ENCODE results near the gene HEATR3. TPM values are rescaled to one million over a fixed set of nuclear protein-coding genes. Genes with fewer than 3 reads are reported as not detected.

The HEATR3 gene
- total RNA-seq, 1 donor from 2014 or later = 18.3 TPM

DNA sequence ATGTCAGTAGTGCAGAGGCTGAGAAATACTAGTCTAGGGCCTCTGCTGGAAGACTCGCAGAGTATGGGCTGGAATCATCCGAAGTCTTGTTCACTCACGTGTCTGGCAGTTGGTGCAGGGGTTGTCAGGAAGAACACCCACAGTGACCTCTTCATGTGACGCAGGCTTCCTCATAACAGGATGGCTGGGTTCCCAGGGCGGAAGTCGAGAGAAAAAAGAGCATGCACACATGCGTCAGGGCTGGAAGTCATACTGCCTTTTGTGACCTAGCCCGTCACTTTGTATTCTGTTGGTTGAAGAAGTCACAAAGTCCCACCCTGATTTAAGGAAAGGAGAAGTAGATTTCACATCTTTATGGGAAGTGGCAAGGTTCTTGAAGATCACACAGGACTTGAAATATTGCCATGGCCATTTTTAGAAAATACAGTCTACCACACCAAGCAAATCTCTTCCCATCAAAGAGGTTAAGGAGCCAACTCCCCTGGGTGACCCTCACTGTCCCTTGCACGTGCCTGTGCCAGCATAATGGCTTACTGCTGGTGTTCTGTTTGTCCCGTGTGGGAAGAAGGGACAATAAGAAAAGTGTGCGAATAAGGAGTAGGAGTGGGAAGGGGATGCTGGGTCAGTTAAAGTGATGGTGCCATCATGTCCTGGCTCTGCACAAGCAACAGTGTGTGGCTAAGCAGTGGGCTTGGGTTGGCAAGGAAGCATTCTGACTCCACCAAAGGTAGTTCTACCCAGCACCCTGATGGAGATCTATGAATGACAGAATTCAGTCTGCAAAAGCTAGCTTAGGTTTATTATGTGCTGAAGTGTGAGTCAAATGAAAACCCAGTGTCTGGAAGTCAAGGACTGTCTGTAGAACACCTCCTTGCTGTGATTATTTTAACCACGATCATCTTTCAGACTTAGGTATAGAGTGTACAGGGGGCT, 28.1 kb downstream of the HEATR3 start:
- TF ChIP-seq, protein P1, sequence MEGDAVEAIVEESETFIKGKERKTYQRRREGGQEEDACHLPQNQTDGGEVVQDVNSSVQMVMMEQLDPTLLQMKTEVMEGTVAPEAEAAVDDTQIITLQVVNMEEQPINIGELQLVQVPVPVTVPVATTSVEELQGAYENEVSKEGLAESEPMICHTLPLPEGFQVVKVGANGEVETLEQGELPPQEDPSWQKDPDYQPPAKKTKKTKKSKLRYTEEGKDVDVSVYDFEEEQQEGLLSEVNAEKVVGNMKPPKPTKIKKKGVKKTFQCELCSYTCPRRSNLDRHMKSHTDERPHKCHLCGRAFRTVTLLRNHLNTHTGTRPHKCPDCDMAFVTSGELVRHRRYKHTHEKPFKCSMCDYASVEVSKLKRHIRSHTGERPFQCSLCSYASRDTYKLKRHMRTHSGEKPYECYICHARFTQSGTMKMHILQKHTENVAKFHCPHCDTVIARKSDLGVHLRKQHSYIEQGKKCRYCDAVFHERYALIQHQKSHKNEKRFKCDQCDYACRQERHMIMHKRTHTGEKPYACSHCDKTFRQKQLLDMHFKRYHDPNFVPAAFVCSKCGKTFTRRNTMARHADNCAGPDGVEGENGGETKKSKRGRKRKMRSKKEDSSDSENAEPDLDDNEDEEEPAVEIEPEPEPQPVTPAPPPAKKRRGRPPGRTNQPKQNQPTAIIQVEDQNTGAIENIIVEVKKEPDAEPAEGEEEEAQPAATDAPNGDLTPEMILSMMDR (conservative IDR thresholded peaks at IDR 0.05; ENCODE audit: low read depth, low read length) = no peak
- DNase-seq (ENCODE audit: low read depth) = no peak
- no peak overlapping the region for H3K4me3 ChIP-seq (ENCODE audit: low read depth, low read length)

DNA sequence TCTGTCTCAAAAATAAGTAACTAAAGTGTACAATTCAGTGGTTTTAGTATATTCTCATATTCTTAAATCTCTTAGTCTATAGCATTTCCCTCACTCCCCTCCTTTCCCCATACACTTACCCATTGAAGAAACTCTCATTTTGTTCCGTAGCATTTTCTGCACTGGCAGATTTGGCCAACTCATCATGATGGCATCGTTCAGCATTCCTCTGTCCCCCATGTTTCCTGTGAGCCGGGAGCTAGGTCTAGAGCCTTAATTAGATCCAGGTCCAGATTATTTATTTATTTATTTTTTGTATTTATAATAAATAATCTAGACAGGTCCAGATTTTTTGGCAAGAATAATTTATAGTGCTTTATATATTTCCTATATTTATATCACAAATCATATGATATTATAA, 31.0 kb downstream of the HEATR3 start:
- TF ChIP-seq, protein P1 (conservative IDR thresholded peaks at IDR 0.05; ENCODE audit: low read depth, low read length) = no peak
- no peak for DNase-seq (ENCODE audit: low read depth)
- no peak overlapping the region for H3K4me3 ChIP-seq (ENCODE audit: low read depth, low read length)

DNA sequence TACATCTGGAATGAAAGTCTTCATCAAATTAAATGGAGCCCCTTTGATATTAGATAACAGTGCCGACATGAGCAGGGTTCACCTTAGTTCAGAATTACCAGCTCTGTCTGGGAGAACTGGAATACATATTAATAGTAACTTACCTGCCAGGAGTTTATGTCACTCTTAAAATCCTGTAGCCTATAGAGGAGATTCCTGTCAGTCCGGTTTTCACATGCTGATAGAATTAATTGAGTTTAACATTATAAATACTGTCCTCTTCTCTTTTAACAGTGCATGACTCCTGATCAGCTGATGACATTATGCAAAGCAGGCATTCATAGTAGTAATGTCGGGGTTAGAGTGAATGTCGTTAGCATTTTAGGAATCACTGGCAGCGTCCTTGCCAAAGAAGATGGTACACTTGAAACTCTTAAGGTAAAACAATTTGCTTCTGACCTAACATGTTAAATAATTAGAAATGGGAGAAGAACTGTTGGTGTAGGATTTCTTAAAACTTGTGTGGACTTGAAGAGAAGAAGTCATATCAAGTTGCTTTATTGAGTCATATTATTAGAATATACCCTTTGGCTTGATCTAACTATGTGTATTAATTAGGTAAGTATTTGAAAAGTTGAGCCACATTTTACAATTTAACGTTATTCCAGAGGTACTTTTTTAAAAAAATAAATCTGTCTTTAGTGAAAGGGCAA, 34.3 kb downstream of the HEATR3 start:
- TF ChIP-seq, protein P1 (conservative IDR thresholded peaks at IDR 0.05; ENCODE audit: low read depth, low read length) = no peak
- no peak for DNase-seq (ENCODE audit: low read depth)
- no peak overlapping the region for H3K4me3 ChIP-seq (ENCODE audit: low read depth, low read length)

DNA sequence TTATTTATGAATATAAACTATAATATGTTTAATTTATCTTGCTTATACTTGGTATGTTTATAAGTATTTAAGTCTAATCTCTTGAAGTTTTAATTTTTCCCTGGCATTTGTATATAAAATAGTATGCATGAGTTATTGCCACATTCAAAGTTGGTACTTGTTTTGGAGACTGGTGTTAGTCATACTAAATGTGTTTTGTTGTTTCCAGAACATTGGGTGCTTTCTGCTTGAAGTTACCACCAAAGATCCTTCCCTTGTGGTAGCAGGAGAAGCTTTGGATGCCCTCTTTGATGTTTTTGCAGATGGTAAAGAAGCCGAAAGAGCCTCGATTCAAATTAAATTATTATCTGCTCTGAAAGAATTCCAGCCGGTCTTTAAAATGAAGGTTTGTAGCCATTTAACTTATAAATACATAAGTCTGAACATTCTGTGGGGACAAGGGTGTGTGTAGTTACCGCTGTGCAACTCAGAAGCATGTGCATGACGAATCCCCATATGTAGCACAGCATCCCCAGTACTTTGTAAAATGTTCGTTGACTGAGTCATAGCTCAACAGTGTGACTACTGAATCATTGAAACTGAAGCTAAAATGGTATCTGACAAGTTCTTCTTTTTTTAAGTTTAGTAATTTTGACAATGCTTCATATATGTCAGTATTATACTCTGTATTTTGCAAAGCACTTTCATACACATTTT, 36.4 kb downstream of the HEATR3 start:
- DNase-seq (ENCODE audit: low read depth) = peak; percentile 23
- H3K4me3 ChIP-seq (ENCODE audit: low read depth, low read length) = no peak overlapping the region
- TF ChIP-seq, protein P1 (conservative IDR thresholded peaks at IDR 0.05; ENCODE audit: low read depth, low read length) = no peak

DNA sequence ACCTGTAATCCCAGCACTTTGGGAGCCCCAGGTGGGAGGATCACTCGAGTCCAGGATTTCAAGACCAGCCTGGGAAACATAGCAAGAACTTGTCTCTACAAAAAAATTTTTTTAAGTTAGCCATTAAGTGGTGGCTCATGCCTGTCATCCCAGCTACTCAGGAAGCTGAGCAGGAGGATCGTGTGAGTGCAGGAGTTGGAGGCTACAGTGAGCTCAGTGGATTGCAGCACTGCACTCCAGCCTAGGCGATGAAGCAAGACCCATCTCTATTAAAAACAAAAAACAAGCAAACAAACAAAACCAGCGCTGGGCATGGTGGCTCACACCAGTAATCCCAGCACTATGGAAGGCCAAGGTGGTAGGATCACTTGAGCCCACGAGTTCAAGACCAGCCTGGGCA, 38.0 kb downstream of the HEATR3 start:
- TF ChIP-seq, protein P1 (conservative IDR thresholded peaks at IDR 0.05; ENCODE audit: low read depth, low read length) = no peak
- peak; percentile 75 for DNase-seq (ENCODE audit: low read depth)
- no peak overlapping the region for H3K4me3 ChIP-seq (ENCODE audit: low read depth, low read length)

DNA sequence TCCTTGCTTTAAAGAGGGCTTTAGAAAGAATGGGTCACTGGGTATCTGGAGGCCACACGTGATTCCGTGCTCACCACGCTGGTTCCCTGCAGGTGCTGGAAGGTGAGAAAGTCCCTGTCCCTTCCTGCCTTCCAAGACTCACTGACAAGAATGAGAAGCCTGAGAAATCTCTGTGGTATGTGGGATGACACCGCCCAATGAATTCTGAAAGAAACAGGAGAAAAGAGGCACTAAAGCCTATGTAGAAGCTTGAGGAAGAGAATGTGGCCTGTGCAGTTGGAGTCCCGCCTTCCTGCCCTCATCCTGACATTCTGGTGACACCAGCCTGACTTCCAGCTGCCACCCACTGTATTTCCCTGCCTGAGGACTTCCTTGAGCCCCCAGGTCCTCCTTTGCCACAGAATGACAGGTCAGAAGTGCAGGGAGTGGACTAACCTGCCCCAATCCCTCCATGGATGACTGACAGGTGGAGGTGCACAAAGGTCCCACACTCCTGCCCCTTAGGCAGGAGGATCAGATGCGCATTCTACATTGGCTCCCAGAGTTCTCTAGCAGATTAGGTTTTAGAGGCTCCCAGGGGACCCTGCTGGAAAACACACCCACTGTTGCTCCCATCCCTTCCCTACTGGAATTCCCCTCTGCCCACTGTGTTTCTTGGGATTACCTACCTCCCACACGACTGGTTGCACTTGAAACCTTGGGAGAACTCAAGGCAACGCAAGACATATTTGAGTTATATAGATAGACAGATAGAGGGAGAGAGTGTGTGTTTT, 48.8 kb downstream of the HEATR3 start:
- TF ChIP-seq, protein P1 (conservative IDR thresholded peaks at IDR 0.05; ENCODE audit: low read depth, low read length) = no peak
- H3K4me3 ChIP-seq (ENCODE audit: low read depth, low read length) = no peak overlapping the region
- DNase-seq (ENCODE audit: low read depth) = no peak

All from epithelial cell of proximal tubule (primary cell).